ENCODE data around the gene OR6N2.

Gene OR6N2

GRCh38 chr1:158781104-158781503 lies at the start of gene OR6N2:
OR6N2 (minus strand) TSS chr1:158781204; CDS start chr1:158777635, 3,569 bp downstream.
- no peak for DNase-seq (ENCODE audit: low read depth)

GRCh38 chr1:158830074-158830677 lies 49.2 kb upstream of the OR6N2 start:
- DNase-seq (ENCODE audit: low read depth), result no peak

- DNase-seq (ENCODE audit: low read depth), result no peak
These were observed 40.7 kb upstream of the OR6N2 start for GRCh38 chr1:158821723-158822122.

- DNase-seq (ENCODE audit: low read depth), result no peak
These were observed 38.7 kb upstream of the OR6N2 start for GRCh38 chr1:158819461-158820443.

GRCh38 chr1:158818975-158819431 lies 38.0 kb upstream of the OR6N2 start:
- no peak for DNase-seq (ENCODE audit: low read depth)

GRCh38 chr1:158818560-158818959 lies 37.6 kb upstream of the OR6N2 start:
- no peak for DNase-seq (ENCODE audit: low read depth)

- DNase-seq (ENCODE audit: low read depth), result no peak
These were observed 34.0 kb upstream of the OR6N2 start for GRCh38 chr1:158814970-158815369.

GRCh38 chr1:158813164-158813563 lies 32.2 kb upstream of the OR6N2 start:
- no peak for DNase-seq (ENCODE audit: low read depth)

GRCh38 chr1:158812336-158812735 lies 31.3 kb upstream of the OR6N2 start:
- no peak for DNase-seq (ENCODE audit: low read depth)

GRCh38 chr1:158810311-158810710 lies 29.3 kb upstream of the OR6N2 start:
- DNase-seq (ENCODE audit: low read depth), result no peak

- no peak for DNase-seq (ENCODE audit: low read depth)
These were observed 28.9 kb upstream of the OR6N2 start for GRCh38 chr1:158809862-158810261.

GRCh38 chr1:158809256-158809655 lies 28.3 kb upstream of the OR6N2 start:
- no peak for DNase-seq (ENCODE audit: low read depth)

- no peak for DNase-seq (ENCODE audit: low read depth)
These were observed 26.0 kb upstream of the OR6N2 start for GRCh38 chr1:158806916-158807536.

- DNase-seq (ENCODE audit: low read depth), result no peak
These were observed 22.7 kb upstream of the OR6N2 start for GRCh38 chr1:158803678-158804077.

- DNase-seq (ENCODE audit: low read depth), result no peak
These were observed 20.4 kb upstream of the OR6N2 start for GRCh38 chr1:158801396-158801795.

GRCh38 chr1:158800526-158800925 lies 19.5 kb upstream of the OR6N2 start:
- no peak for DNase-seq (ENCODE audit: low read depth)

GRCh38 chr1:158799689-158800088 lies 18.7 kb upstream of the OR6N2 start:
- no peak for DNase-seq (ENCODE audit: low read depth)

- no peak for DNase-seq (ENCODE audit: low read depth)
These were observed 17.5 kb upstream of the OR6N2 start for GRCh38 chr1:158798531-158798930.

GRCh38 chr1:158794247-158794646 lies 13.2 kb upstream of the OR6N2 start:
- DNase-seq (ENCODE audit: low read depth), result no peak

- peak; percentile 11 for DNase-seq (ENCODE audit: low read depth)
These were observed 12.6 kb upstream of the OR6N2 start for GRCh38 chr1:158793604-158794003.

GRCh38 chr1:158771950-158772866 lies 8.8 kb downstream of the OR6N2 start, which contains the start of gene OR6N1:
OR6N1 (minus strand) TSS chr1:158772195; CDS start chr1:158766682, 5,513 bp downstream.
- DNase-seq (ENCODE audit: low read depth), result no peak
